ENCODE results near the gene FCER2.

FCER2 gene

GRCh38 chr19:7704280-7705060, 2.5 kb upstream of the FCER2 start:
- no peak for TF ChIP-seq CTCF (IDR thresholded peaks at IDR 0.05; ENCODE audit: extremely low read depth, insufficient read depth, missing control alignments)
- no peak for DNase-seq (ENCODE audit: low spot score)
- in situ Hi-C loops (cut with MboI; ENCODE audit: low pct_unique_long_range_greater_than_20kb, low sequenced_read_pairs, unreplicated experiment) = loop anchor here (10.0 kb wide), 1 partner anchor 90 kb away; no protein-coding TSS in a partner anchor

- in situ Hi-C loops (cut with MboI; ENCODE audit: low pct_unique_long_range_greater_than_20kb, low sequenced_read_pairs, unreplicated experiment) = loop anchor here (10.0 kb wide), 1 partner anchor 91 kb away; no protein-coding TSS in a partner anchor
- TF ChIP-seq CTCF (IDR thresholded peaks at IDR 0.05; ENCODE audit: extremely low read depth, insufficient read depth, missing control alignments) = no peak
Measured at GRCh38 chr19:7703332-7703731, 1.4 kb upstream of the FCER2 start.

GRCh38 chr19:7701049-7701653, 780 bp downstream of the FCER2 start:
- no peak for TF ChIP-seq CTCF (IDR thresholded peaks at IDR 0.05; ENCODE audit: extremely low read depth, insufficient read depth, missing control alignments)
- in situ Hi-C loops (cut with MboI; ENCODE audit: low pct_unique_long_range_greater_than_20kb, low sequenced_read_pairs, unreplicated experiment) = loop anchor here (10.0 kb wide), 1 partner anchor 94 kb away; no protein-coding TSS in a partner anchor
- DNase-seq (ENCODE audit: low spot score) = no peak

More at GRCh38 chr19:7703332-7703731, 1.4 kb upstream of the FCER2 start:
- DNase-seq (ENCODE audit: low spot score) = no peak

- DNase-seq (ENCODE audit: low spot score) = no peak
- TF ChIP-seq CTCF (IDR thresholded peaks at IDR 0.05; ENCODE audit: extremely low read depth, insufficient read depth, missing control alignments) = no peak
- in situ Hi-C loops (cut with MboI; ENCODE audit: low pct_unique_long_range_greater_than_20kb, low sequenced_read_pairs, unreplicated experiment) = loop anchor here (10.0 kb wide), 1 partner anchor 95 kb away; no protein-coding TSS in a partner anchor
Measured at GRCh38 chr19:7699417-7700401, 2.2 kb downstream of the FCER2 start.

DNA sequence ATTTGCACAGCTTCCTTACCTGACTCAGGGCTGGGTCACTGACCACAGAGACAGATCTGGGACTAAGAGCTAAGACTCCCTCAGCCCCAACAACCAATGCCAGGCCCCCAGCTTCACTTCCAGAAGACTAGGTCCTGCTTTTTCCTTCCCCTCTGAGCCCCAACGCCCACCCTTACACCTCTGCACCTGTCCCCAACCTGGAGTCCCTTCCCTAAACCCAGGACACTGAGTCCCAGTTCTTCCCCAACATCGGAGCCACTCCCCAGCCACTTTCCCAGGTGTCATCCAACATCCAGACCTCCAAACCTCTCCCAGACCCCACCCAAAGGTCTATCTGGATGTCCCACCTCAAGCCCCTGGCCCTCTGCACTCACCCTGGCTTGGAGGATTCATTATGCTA, 2.9 kb downstream of the FCER2 start:
- DNase-seq (ENCODE audit: low spot score) = no peak
- in situ Hi-C loops (cut with MboI; ENCODE audit: low pct_unique_long_range_greater_than_20kb, low sequenced_read_pairs, unreplicated experiment) = no loop called here
- TF ChIP-seq CTCF (IDR thresholded peaks at IDR 0.05; ENCODE audit: extremely low read depth, insufficient read depth, missing control alignments) = no peak

DNA sequence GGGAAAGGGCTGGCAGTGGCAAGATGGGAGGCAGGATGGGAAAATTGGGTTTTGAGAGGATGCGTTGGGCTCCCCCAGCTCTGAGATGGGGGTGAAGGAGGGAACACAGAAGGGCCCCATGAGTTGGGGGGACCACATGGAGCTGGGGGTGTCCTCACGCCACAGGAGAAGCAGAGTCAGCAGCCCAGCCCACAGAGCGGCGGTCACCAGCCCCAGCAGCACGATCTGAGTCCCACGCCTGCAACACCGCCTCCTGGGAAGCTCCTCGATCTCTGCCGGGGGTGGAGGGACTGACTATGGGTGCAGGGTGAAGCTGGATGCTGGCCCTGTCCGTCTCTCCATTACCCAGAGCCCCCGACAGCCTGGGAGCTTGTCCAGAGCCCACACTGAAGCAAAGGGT, 3.3 kb downstream of the FCER2 start:
- DNase-seq (ENCODE audit: low spot score) = no peak
- in situ Hi-C loops (cut with MboI; ENCODE audit: low pct_unique_long_range_greater_than_20kb, low sequenced_read_pairs, unreplicated experiment) = no loop called here
- no peak for TF ChIP-seq CTCF (IDR thresholded peaks at IDR 0.05; ENCODE audit: extremely low read depth, insufficient read depth, missing control alignments)

Measured in GM13977 (cell line).